GM12878 (cell line): Measurements from ENCODE around the gene NFKBIE. TPM values are rescaled to one million over a fixed set of nuclear protein-coding genes. Genes with fewer than 3 reads are reported as not detected.

ENCODE experiments used
- BCL3 ChIP-seq: IDR thresholded peaks from 2 replicates; pipeline ENCODE4 v1.6.1; 2011; ENCODE audit warnings: borderline replicate concordance, low read depth, mild to moderate bottlenecking, moderate library complexity, low read length; ENCODE audit not compliant: insufficient read depth, poor library complexity, severe bottlenecking
- BCLAF1 ChIP-seq: fragments of 450-650 bp; IDR thresholded peaks from 2 replicates; pipeline ENCODE4 v1.6.1; 2017; ENCODE audit warnings: antibody characterized with exemption, mild to moderate bottlenecking, moderate library complexity
- BHLHE40 ChIP-seq, 2 experiments: fragments of 450-650 bp in 1 of 2; IDR thresholded peaks; 2 replicates each; pipeline ENCODE4 v1.6.1; 2011 to 2017; ENCODE audit warnings: low read depth in 2 of 2, borderline replicate concordance in 1 of 2, improper control_type of control experiment in 1 of 2, low read length in 1 of 2, mild to moderate bottlenecking in 1 of 2
- CEBPB ChIP-seq, 2 experiments: fragments of 150-350 bp in 1 of 2; IDR thresholded peaks; 2 replicates each; pipeline ENCODE4 v1.6.1; 2012 to 2014; ENCODE audit warnings: low read depth in 2 of 2, low read length in 2 of 2, borderline replicate concordance in 1 of 2, inconsistent platforms in 1 of 2
- IKZF2 ChIP-seq, 2 experiments: fragments of 450-650 bp; IDR thresholded peaks; 2 replicates each; pipeline ENCODE4 v1.6.1; 2017; ENCODE audit warnings: mild to moderate bottlenecking in 2 of 2, moderate library complexity in 2 of 2
- JUND ChIP-seq: IDR thresholded peaks from 2 replicates; pipeline ENCODE4 v1.6.1; 2012; ENCODE audit warnings: low read depth, mild to moderate bottlenecking, low read length, improper control_type of control experiment, moderate library complexity
- NFIC ChIP-seq: IDR thresholded peaks from 2 replicates; pipeline ENCODE4 v1.6.1; 2012; ENCODE audit warnings: low read depth, mild to moderate bottlenecking, inconsistent platforms, low read length, moderate library complexity
- PAX5 ChIP-seq: IDR thresholded peaks from 2 replicates; pipeline ENCODE4 v1.6.1; 2011; ENCODE audit warnings: low read depth, low read length, borderline replicate concordance
- PML ChIP-seq: IDR thresholded peaks from 2 replicates; pipeline ENCODE4 v1.6.1; 2012; ENCODE audit warnings: low read length, inconsistent platforms
- STAT1 ChIP-seq: fragments of 450-650 bp; conservative IDR thresholded peaks from 2 replicates; pipeline ENCODE4 v1.6.1; 2014; ENCODE audit warnings: antibody characterized with exemption, mild to moderate bottlenecking
- TBL1XR1 ChIP-seq: IDR thresholded peaks from 2 replicates; pipeline ENCODE4 v1.6.1; 2012; ENCODE audit warnings: low read depth, low read length, improper control_type of control experiment
- ZBTB4 ChIP-seq: fragments of 450-650 bp; formaldehyde crosslinking; IDR thresholded peaks from 2 replicates; pipeline ENCODE4 v1.4.0; 2022; ENCODE audit warnings: mild to moderate bottlenecking, moderate library complexity
- ZZZ3 ChIP-seq: IDR thresholded peaks from 2 replicates; pipeline ENCODE4 v1.6.1; 2011; ENCODE audit warnings: low read depth; ENCODE audit not compliant: control insufficient read depth, insufficient read length
- polyA plus RNA-seq, 11 experiments: library from polyadenylated mRNA; depleted of rRNA in 4 of 11; unstranded in 6 of 11; stranded (reverse) in 5 of 11; fragments of >200 nt; fragmentation: Nextera tagmentation in 4 of 11; fragmentation: Illumina TruSeq in 1 of 11; extraction: Ambion mirVana in 4 of 11; extraction: Trizol in 1 of 11; gene quantifications; 1 replicate in 1 of 11; 2 replicates in 10 of 11; pipeline versions ENCODE4 v1.2.1 to v1.2.3, GENCODE V29; 2011 to 2016; ENCODE audit warnings: inconsistent platforms in 2 of 11, missing spikeins in 2 of 11, low read depth in 1 of 11
- total RNA-seq, 4 experiments: library from RNA; depleted of rRNA in 3 of 4; stranded (reverse); fragments of >200 nt in 3 of 4; fragmentation: Illumina TruSeq in 1 of 4; extraction: Trizol in 1 of 4; gene quantifications; 2 replicates each; pipeline versions ENCODE4 v1.2.1 to v1.2.3, GENCODE V29; 2013 to 2021
- TF ChIP-seq, protein P1 (sequence below): IDR thresholded peaks from 2 replicates; pipeline ENCODE4 v1.6.1; 2012; ENCODE audit warnings: improper control_type of control experiment, low read depth, low read length; ENCODE audit not compliant: insufficient replicate concordance

Gene NFKBIE
- total and polyA plus RNA-seq, 10 of the 15 experiments (the other 5 are each of a cell fraction or from before 2014, with no cell fraction given) = 10.4 to 106 (median 38.8) TPM

DNA sequence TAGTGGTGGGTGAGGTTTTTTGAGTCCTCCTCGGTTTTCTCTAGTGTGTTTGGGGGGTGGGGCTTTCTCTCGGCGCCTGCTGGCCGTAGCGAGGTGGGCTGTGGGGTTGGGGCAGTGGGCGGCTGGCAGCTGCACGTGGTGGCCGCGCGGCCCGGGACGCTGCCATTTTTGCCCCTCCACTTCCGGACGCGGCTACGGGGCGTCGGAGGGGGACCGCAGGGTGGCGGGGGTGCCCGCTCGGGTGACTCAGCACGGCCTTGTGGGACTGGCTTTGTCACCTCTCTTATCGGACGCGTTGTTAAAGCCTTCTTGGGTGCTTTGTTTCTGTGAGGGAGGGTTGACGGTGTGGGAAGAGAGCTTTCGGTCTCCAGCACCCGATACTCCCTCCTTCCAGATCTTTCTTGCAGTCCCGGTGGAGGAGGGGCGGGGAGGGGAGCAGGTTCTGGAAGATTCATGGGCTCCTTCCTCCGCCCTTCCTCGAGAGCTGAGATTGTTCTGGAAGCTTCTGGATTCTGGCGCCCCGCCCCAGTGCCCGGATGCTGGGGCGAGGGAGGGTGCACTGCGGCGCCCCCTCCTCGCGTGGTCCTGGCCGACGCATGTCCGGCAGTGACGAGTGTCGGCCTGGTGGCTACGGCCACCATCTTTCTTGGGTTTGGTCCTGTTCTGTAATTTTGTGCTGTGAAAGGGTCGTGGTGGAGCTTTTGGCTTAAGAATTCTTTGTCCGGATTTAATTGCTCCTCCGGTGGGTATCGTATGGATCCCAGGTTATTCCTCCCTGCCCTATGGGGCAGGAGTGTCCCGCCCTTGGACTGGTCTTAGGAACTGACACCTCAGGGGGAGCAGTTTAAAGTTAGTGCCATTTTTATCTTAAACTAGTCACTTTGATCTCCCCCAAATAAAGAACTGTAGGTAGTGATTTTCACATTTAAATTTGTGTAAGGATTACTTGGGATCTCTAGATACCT is 17.7 kb downstream of the NFKBIE start (continued):
- TF ChIP-seq, protein P1, sequence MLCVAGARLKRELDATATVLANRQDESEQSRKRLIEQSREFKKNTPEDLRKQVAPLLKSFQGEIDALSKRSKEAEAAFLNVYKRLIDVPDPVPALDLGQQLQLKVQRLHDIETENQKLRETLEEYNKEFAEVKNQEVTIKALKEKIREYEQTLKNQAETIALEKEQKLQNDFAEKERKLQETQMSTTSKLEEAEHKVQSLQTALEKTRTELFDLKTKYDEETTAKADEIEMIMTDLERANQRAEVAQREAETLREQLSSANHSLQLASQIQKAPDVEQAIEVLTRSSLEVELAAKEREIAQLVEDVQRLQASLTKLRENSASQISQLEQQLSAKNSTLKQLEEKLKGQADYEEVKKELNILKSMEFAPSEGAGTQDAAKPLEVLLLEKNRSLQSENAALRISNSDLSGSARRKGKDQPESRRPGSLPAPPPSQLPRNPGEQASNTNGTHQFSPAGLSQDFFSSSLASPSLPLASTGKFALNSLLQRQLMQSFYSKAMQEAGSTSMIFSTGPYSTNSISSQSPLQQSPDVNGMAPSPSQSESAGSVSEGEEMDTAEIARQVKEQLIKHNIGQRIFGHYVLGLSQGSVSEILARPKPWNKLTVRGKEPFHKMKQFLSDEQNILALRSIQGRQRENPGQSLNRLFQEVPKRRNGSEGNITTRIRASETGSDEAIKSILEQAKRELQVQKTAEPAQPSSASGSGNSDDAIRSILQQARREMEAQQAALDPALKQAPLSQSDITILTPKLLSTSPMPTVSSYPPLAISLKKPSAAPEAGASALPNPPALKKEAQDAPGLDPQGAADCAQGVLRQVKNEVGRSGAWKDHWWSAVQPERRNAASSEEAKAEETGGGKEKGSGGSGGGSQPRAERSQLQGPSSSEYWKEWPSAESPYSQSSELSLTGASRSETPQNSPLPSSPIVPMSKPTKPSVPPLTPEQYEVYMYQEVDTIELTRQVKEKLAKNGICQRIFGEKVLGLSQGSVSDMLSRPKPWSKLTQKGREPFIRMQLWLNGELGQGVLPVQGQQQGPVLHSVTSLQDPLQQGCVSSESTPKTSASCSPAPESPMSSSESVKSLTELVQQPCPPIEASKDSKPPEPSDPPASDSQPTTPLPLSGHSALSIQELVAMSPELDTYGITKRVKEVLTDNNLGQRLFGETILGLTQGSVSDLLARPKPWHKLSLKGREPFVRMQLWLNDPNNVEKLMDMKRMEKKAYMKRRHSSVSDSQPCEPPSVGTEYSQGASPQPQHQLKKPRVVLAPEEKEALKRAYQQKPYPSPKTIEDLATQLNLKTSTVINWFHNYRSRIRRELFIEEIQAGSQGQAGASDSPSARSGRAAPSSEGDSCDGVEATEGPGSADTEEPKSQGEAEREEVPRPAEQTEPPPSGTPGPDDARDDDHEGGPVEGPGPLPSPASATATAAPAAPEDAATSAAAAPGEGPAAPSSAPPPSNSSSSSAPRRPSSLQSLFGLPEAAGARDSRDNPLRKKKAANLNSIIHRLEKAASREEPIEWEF = no peak
- peak; percentile 35 to 78; a peak in 3 of 4 replicates for TF ChIP-seq BHLHE40 (IDR thresholded peaks at IDR 0.05; ENCODE audit: borderline replicate concordance in 1 of 2, low read depth in 2 of 2, low read length in 1 of 2)
- no peak; the same call in 1 of the 2 replicates for TF ChIP-seq TBL1XR1
- TF ChIP-seq ZBTB4 (CRISPR knock-in tag) = no peak
- TF ChIP-seq IKZF2 (IDR thresholded peaks at IDR 0.05) = 0 out of 4 replicates have a peak, but pooled peaks of 1 of the 2 experiments have one; percentile 8
- no peak for TF ChIP-seq BCL3
- no peak for TF ChIP-seq CEBPB (IDR thresholded peaks at IDR 0.05; ENCODE audit: borderline replicate concordance in 1 of 2, low read depth in 2 of 2, low read length in 2 of 2)
- TF ChIP-seq PML = 0 out of 2 replicates have a peak, but pooled peaks have one; percentile 49
- TF ChIP-seq PAX5 = no peak
- TF ChIP-seq ZZZ3 = no peak
- TF ChIP-seq STAT1 = no peak
- TF ChIP-seq JUND = no peak
- no peak for TF ChIP-seq BCLAF1
- TF ChIP-seq NFIC = no peak
